B cell (primary cell): Measurements from ENCODE around the gene ALX3. TPM values are rescaled to one million over a fixed set of nuclear protein-coding genes. Genes with fewer than 3 reads are reported as not detected.

Experiments used
- ATAC-seq: fragments of 200-7000 bp; cut with Tn5 transposase; one replicate; pipeline ENCODE4 v1.10.0; 2021; ENCODE audit warnings: low read depth, mild to moderate bottlenecking, moderate number of reproducible peaks, moderate library complexity
- CTCF ChIA-PET: fragments of 350-600 bp; sonication (Branson Sonifier 250); formaldehyde crosslinking; loops from one replicate; lab custom pipeline; 2021; ENCODE audit warnings: antibody characterized with exemption, inconsistent platforms; lab: Charles Lee
- POLR2A ChIA-PET: fragments of 350-600 bp; sonication (Branson Sonifier 250); formaldehyde crosslinking; loops from one replicate; lab custom pipeline; 2021; ENCODE audit warnings: antibody characterized with exemption; lab: Charles Lee
- DNase-seq: peaks from one replicate; pipeline ENCODE4 v3.0.0; 2013
- H2AFZ ChIP-seq: 2 replicates; pipeline ENCODE4 v1.6.1; 2012; ENCODE audit warnings: mild to moderate bottlenecking, low read depth, low read length; ENCODE audit not compliant: insufficient read depth, poor library complexity, severe bottlenecking
- H3K27ac ChIP-seq, 2 donors: 1 replicate in 1 of 2; 2 replicates in 1 of 2; pipeline ENCODE4 v1.5.1; 2012 to 2013; ENCODE audit warnings: low read length in 2 of 2, mild to moderate bottlenecking in 2 of 2, moderate library complexity in 1 of 2
- H3K27me3 ChIP-seq, 4 experiments: fragments of 200-600 bp in 1 of 4; sonication (generic) in 1 of 4; replicated peaks in 1 of 4; 1 replicate in 2 of 4; 2 replicates in 2 of 4; pipeline versions ENCODE4 v1.6.1 to v1.7.0; 2013 to 2016; ENCODE audit warnings: low read length in 3 of 4, mild to moderate bottlenecking in 2 of 4, mixed read lengths in 1 of 4, moderate library complexity in 1 of 4; ENCODE audit not compliant: insufficient read depth in 4 of 4, control insufficient read depth in 3 of 4; ENCODE audit errors: control extremely low read depth in 1 of 4
- H3K36me3 ChIP-seq, 2 experiments: replicated peaks in 1 of 2; 1 replicate in 1 of 2; 2 replicates in 1 of 2; pipeline versions ENCODE4 v1.6.1 to v1.7.1; 2013; ENCODE audit warnings: low read length in 1 of 2; ENCODE audit not compliant: insufficient read depth in 2 of 2, control insufficient read depth in 1 of 2; ENCODE audit errors: control extremely low read depth in 1 of 2, extremely low read depth in 1 of 2
- H3K4me1 ChIP-seq, 2 donors: fragments of 200-600 bp in 1 of 2; sonication (generic) in 1 of 2; 1 replicate in 1 of 2; 2 replicates in 1 of 2; pipeline versions ENCODE4 v1.5.1 to v1.6.1; 2013 to 2017; ENCODE audit warnings: low read length in 2 of 2; ENCODE audit not compliant: control insufficient read depth in 2 of 2, insufficient read depth in 2 of 2
- H3K4me2 ChIP-seq: replicated peaks from 2 replicates; pipeline ENCODE3; 2012; ENCODE audit warnings: mild to moderate bottlenecking, low read depth, low read length; ENCODE audit not compliant: poor library complexity, severe bottlenecking
- H3K4me3 ChIP-seq, 5 experiments: fragments of 200-600 bp in 1 of 5; sonication (generic) in 1 of 5; 1 replicate in 3 of 5; 2 replicates in 2 of 5; pipeline versions ENCODE4 v1.5.1 to v1.7.0; 2011 to 2016; ENCODE audit warnings: low read length in 4 of 5, mild to moderate bottlenecking in 4 of 5, low read depth in 2 of 5, control low read depth in 1 of 5, moderate library complexity in 1 of 5; ENCODE audit not compliant: insufficient read depth in 1 of 5; ENCODE audit errors: control extremely low read depth in 1 of 5, extremely low read depth in 1 of 5
- H3K79me2 ChIP-seq: fragments of 200-600 bp; sonication (generic); one replicate; pipeline ENCODE4 v1.6.0; 2016; ENCODE audit warnings: low read length; ENCODE audit not compliant: control insufficient read depth, insufficient read depth
- H3K9ac ChIP-seq: fragments of 200-600 bp; sonication (generic); 2 replicates; pipeline ENCODE4 v1.6.1; 2017; ENCODE audit warnings: mild to moderate bottlenecking, low read length, moderate library complexity
- H3K9me3 ChIP-seq, 3 donors: one replicate each; pipeline versions ENCODE4 v1.6.1 to v1.7.1; 2013; ENCODE audit warnings: low read length in 2 of 3; ENCODE audit not compliant: control insufficient read depth in 2 of 3, insufficient read depth in 1 of 3; ENCODE audit errors: control extremely low read depth in 1 of 3
- H4K20me1 ChIP-seq: 2 replicates; pipeline ENCODE4 v1.6.0; 2012; ENCODE audit warnings: mild to moderate bottlenecking, low read length; ENCODE audit not compliant: insufficient read depth, control insufficient read depth, poor library complexity, severe bottlenecking
- H3K27ac Mint-ChIP-seq: one replicate; pipeline ENCODE4 v1.8.0; 2021; ENCODE audit warnings: mixed read lengths
- H3K27me3 Mint-ChIP-seq: one replicate; pipeline ENCODE4 v1.8.0; 2021; ENCODE audit warnings: mixed read lengths
- H3K4me1 Mint-ChIP-seq: one replicate; pipeline ENCODE4 v1.8.0; 2021; ENCODE audit warnings: mixed read lengths
- H3K4me3 Mint-ChIP-seq: one replicate; pipeline ENCODE4 v1.8.0; 2021; ENCODE audit warnings: mixed read lengths
- H3K9me3 Mint-ChIP-seq: one replicate; pipeline ENCODE4 v1.8.0; 2022; ENCODE audit warnings: mixed read lengths; ENCODE audit not compliant: insufficient read depth
- EZH2 ChIP-seq: IDR thresholded peaks from 2 replicates; pipeline ENCODE4 v1.6.1; 2012; ENCODE audit warnings: borderline replicate concordance, low read depth, mild to moderate bottlenecking, moderate library complexity, low read length; ENCODE audit not compliant: insufficient read depth, poor library complexity, severe bottlenecking
- WGBS: methylation state at CpG from one replicate; pipeline ENCODE4 v1.1.5; 2013; ENCODE audit warnings: missing lambda C conversion rate; ENCODE audit not compliant: insufficient coverage; 5-methylcytosine and 5-hydroxymethylcytosine counted together
- intact Hi-C: fragments of 100-400 bp; cut with micrococcal nuclease; formaldehyde crosslinking; loops from one replicate; pipeline ENCODE4 v1.10.0; 2022
- polyA plus RNA-seq: library from polyadenylated mRNA; depleted of rRNA; stranded (reverse); fragments of >200 nt; gene quantifications from 2 replicates; pipeline ENCODE4 v1.2.3, GENCODE V29; 2012
- total RNA-seq, 2 donors: library from RNA; stranded (reverse); fragments of 120-200 nt in 1 of 2; gene quantifications; 1 replicate in 1 of 2; 2 replicates in 1 of 2; pipeline versions ENCODE4 v1.2.3 to v1.2.4, GENCODE V29; 2013 to 2022
- TF ChIP-seq, protein P1 (sequence below): fragments of 200-600 bp; IDR thresholded peaks from one replicate; pipeline ENCODE4 v1.8.0; 2022; ENCODE audit warnings: antibody characterized with exemption, mild to moderate bottlenecking

ALX3 gene
- total and polyA plus RNA-seq, 2 donors (not counting 1 experiment from before 2014, with no cell fraction given), result not detected

DNA sequence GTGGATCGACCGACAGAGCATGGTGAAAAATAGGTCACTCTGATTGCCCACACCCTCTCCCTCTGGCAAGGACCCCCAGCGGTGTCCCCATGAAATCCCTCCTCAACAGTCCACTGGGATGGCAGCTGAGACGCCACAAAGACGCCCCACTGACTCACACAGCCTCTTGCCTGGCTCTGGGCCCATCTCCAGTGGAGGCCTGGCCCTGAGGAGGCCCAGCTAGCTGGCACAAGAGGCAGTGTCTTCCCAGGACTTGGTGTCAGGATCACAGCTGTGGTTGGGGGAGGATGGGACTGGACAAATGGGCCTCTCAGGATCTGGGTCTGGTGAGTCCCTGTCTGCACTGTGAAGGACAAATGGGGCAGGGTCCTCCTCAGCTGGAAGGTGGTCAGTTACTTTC, 4.6 kb downstream of the ALX3 start:
- peaks cover 0 to 39% (median 25%) of the 10 kb centered on the region in 4 experiments for H3K27me3 ChIP-seq

More for the DNA sequence above, 4.6 kb downstream of the ALX3 start:
- POLR2A ChIA-PET, result interaction anchor here (0.6 kb wide), 1 partner anchor 52 kb away, joined by 8 read pairs; no protein-coding TSS in a partner anchor
- WGBS, result 93% methylated on average over 5 of the region's 5 CpGs
- H3K4me2 ChIP-seq, result no peak overlapping the region
- Mint-ChIP-seq H3K27ac (no peak overlapping the region), H3K27me3 (peaks cover 37% of the 10 kb centered on the region), H3K9me3 (no peaks in the 10 kb centered on the region), H3K4me3 (no peak overlapping the region), H3K4me1 (peaks cover 22% of the 10 kb centered on the region)
- H3K9ac ChIP-seq, result no peak overlapping the region
- peaks cover 0 to 32% (median 0%) of the 10 kb centered on the region in 3 donors for H3K9me3 ChIP-seq
- no peaks in the 10 kb centered on the region for H3K79me2 ChIP-seq
- DNase-seq, result no peak
- H3K4me3 ChIP-seq, result no peak overlapping the region
- TF ChIP-seq, protein P1, sequence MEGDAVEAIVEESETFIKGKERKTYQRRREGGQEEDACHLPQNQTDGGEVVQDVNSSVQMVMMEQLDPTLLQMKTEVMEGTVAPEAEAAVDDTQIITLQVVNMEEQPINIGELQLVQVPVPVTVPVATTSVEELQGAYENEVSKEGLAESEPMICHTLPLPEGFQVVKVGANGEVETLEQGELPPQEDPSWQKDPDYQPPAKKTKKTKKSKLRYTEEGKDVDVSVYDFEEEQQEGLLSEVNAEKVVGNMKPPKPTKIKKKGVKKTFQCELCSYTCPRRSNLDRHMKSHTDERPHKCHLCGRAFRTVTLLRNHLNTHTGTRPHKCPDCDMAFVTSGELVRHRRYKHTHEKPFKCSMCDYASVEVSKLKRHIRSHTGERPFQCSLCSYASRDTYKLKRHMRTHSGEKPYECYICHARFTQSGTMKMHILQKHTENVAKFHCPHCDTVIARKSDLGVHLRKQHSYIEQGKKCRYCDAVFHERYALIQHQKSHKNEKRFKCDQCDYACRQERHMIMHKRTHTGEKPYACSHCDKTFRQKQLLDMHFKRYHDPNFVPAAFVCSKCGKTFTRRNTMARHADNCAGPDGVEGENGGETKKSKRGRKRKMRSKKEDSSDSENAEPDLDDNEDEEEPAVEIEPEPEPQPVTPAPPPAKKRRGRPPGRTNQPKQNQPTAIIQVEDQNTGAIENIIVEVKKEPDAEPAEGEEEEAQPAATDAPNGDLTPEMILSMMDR, result no peak
- TF ChIP-seq EZH2, result no peak
- H4K20me1 ChIP-seq, result peaks cover 4% of the 10 kb centered on the region
- no peak overlapping the region for H3K27ac ChIP-seq
- H2AFZ ChIP-seq, result no peak overlapping the region
- peaks cover 33 to 34% of the 10 kb centered on the region in 2 donors for H3K4me1 ChIP-seq
- peaks cover 0 to 5% of the 10 kb centered on the region in 2 experiments for H3K36me3 ChIP-seq
- no peak for ATAC-seq
- intact Hi-C loops, result no loop called here
- CTCF ChIA-PET, result interaction anchor here (0.8 to 2.4 kb wide), 3 partner anchors 12 to 37 kb away, joined by 3 to 13 read pairs (median 4); no protein-coding TSS in a partner anchor
